Measurements from ENCODE around the gene DDC.
"Not testable (repeated sequence)": the region's sequence is repeated elsewhere in the genome, so short reads cannot be mapped to it uniquely, and the experiment has no call there.

The DDC gene

DNA sequence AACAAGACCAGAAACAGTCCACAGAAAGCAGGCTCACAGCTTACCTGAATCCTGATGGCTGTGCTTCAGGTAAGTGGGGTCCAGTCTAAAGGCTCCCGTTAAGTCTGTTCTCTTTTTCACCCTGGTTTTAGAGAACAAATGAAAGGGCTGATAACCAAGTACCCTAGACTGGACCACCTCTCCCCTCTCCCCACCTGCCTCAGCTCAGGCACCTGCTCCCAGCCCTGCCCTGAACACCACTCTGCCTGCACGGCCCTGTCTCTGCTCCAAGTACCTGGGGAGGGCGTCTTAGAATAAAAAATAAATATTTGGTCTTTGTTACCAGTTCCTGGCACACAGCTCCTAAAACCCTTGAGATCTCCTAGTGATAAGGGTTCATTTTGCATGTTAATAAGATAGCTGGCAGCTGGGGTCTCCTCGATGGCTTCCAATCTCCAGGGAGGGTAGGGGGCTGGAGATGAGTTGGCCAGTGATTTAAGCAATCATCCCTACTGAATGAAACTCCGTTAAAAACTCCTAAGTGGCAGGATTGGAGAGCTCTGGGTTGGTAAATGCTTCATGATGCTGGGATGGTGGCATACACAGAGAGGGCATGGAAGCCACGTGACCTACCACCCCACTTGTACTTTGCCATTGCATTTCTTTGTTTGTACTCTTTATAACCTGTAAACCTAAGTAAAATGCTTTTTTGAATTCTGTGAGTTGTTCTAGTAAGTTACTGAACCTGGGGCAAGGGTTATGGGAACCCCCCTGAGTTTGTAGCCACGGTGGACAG lies 85.3 kb downstream of the DDC start:
- no peak for DNase-seq

DNA sequence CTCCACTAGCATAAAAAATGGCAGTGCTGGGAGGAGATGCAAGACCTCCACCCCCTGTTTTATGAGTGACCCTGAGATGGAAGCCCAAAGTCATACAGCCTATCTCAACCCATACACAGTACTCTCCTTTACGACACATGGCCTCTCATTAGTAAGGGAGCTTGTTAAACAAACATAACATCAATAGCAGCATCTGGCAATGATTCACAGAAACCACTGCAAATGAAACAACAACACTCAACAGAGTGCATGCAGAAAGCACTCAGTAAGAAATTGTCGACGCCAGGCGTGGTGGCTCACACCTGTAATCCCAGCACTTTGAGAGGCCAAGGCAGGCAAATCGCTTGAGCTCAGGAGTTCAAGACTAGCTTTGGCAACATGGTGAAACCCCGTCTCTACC lies 87.6 kb downstream of the DDC start:
- DNase-seq: no peak

DNA sequence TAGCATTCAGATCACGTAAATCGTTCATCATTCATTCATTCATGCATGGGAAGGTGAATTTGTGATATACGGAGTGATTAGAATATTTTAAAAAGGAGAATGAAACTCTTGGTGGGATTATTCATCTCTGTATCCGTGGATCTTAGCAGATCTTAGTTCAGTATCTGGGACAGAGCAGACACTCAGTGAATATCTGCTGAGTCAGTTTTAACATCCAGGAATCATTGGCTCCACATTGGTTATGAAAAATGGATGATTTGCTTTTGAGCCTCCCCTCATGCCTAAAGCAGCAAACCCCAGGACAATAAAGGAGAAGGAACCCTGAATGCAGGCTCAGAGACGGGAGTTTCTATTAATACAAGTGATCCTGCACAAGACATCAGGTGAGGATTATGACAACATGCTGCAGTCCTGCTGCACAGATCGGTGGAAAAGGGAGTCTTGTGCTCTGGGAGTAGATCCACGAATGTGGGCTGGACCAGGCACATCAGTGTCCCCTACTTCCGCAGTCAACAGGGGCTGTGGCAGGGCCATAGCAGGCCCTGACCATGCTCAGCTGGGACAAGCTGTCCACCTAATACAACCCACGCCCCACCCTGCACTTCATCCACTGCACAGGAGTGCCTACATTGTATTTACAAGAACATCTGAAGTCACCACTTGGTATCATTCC lies 88.1 kb downstream of the DDC start:
- DNase-seq: no peak

DNA sequence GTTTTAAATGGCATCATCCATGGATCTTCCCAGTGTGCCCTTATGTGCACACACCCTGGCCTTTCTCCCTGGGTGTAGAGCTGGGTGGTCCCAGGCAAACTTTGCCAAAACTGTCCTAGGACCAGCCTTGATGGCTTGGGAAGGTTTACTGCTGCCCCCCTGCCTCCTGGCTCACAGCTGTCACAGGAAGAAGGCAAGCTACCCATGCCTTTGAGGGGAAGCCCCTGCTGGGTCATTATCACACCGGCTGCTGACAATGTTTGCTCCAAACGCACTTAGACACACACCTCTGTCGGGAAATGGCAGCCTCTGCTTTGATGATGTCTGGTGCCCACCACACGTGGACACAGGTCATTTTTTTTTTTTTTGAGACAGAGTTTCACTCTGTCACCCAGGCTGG lies 89.9 kb downstream of the DDC start:
- DNase-seq: no peak

DNA sequence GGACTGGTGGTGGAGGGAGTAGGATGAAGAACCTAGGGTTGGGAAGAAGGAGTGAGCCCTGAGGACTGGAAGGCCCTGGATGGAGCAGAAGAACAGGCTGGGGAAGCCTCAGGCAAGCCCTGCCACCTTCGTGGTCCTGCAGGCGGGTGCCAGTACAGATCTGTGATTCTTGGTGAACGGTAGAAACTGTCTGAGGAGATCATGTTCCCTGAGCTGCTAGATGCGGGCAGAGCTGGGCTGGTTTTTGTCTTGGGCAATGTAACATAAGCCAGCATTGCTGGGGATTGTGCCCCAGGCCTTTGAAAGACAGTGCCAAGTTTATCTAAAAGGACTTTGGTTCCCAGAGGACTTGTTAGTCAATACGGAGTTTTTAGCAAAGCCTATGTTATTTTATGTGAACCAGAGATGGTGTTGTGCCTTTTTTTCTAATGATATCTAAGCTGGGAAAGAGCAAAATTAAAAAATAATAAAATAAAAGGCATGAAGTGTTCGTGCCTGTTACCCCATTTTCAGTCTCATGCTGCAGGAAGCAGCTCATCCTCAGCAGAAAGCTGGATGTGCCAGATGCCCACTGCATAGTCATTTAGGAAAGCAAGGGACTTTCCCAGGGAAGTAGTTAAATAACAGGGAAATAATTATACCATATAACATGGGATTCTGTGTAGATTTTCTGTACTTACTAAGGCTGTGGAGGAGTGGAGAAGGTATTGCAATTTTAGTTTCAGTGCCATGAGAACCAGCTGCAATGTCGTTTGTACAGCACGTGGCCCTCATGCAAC lies 90.6 kb downstream of the DDC start:
- DNase-seq: no peak

DNA sequence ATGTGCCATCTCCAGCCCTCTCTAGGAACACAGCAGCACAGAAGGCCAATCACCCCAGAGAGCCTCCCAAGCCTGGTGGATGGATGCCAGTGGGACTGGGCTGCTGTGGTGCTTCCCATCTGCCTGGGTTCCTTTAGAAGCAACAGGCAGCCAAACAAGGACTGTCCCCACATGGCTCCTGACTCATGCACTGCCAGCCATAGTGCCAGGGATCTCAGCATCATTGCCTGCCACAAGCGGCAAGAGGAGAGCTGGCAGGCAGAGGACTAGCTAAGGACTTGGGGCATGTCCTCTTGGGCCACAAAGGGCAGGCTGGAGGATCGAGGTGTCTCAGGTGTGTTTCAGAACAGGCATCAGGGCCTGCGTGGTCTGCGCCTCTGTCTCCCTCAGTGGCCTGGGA lies 91.7 kb downstream of the DDC start:
- no peak for DNase-seq

DNA sequence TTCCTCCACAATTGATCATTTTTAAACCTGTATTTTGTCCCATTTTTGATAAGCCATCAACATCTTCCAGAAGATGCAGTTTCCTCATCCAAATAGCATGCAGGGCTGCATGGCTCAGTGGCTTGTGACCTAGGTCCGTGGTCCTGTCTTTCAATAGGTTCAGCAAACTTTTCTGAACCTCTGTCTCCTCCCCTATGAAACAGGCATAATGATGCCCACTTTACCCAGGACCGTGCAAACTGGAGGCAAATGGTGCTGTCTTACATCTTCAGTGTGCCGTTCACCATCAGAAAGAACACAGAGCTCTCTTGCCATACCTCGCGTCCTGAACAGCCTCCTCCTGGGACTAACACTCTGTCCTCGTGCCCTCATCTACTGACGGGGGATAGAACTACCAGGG lies 92.8 kb downstream of the DDC start:
- no peak for DNase-seq

DNA sequence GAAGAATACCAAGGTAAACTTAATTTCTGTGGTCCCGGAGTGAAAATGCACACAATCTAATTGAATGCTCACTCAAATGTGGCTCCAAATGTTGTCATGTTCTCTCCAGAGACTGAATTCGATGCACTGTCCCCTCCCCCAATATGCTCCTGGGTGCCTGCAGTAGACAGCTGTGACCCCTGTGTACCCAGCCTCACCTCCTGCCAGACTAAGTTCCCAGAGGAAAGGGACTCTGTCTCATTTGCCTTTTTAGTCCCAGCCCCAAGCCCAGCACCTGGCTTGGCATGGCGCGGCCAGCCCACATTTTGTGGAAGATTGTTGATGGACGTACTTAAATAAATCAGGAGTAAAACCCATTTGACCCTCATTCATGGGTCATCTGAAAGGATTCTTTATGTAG lies 93.2 kb downstream of the DDC start:
- DNase-seq: no peak

DNA sequence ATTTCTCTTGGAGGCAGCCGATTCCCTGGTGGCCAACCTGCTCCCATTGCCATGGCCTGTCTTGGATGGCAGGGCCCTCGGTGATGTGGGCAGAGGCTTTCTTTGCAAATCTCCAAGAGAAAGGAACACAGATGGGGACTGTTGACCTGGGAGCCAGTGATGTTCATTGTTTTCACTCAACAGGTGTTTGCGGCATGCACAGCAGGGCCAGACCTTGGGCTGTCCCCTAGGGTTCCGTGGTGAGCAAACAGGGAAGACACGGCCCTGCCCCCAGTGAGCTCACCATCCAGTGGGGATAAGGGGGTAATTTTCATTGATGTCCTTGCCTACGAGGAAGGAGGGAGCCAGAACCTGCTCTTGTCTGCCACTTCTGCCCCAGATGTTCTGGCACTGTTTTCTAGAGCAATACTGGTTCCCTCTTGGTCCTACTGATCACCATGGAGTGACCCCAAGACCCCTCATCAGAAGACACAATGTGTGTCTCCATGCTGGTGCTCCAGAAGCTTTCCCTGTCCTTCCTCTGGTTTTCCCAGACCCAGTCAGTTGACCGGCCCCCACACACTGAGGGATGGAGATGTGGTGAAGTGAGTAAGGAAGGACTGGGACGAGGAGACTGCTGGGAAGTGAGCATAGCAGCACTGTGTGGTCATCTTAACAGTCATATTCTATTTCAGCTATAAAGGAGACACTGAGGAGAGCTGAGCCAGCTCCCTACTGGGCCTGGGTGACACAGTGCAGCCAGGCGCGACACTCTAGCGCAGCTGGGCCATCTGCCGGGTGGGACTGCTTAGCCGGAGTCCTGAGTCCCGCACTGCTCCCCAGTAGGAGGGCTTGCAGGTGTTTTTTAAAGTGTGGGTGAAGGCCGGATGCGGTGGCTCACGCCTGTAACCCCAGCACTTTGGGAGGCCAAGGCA lies 94.7 kb downstream of the DDC start:
- DNase-seq: peak; percentile 15 to 71

DNA sequence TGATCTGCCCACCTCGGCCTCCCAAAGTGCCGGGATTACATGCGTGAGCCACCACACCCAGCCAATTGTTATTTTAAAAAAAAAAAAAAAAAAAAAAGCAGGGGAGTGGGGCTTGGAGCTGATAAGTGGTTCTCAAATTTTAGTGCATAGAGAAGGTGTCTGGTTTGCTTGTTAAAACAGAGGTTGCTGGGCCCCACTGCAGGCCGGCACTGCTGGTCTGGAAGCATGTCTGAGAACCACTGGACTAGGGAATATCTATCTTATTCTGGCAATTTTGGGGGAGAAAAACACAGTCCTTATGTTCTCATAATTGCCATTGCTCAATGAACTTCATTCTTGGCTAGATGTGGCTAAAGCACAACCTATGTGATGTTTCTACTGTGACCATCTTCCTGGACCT lies 96.0 kb downstream of the DDC start:
- DNase-seq: no peak

DNA sequence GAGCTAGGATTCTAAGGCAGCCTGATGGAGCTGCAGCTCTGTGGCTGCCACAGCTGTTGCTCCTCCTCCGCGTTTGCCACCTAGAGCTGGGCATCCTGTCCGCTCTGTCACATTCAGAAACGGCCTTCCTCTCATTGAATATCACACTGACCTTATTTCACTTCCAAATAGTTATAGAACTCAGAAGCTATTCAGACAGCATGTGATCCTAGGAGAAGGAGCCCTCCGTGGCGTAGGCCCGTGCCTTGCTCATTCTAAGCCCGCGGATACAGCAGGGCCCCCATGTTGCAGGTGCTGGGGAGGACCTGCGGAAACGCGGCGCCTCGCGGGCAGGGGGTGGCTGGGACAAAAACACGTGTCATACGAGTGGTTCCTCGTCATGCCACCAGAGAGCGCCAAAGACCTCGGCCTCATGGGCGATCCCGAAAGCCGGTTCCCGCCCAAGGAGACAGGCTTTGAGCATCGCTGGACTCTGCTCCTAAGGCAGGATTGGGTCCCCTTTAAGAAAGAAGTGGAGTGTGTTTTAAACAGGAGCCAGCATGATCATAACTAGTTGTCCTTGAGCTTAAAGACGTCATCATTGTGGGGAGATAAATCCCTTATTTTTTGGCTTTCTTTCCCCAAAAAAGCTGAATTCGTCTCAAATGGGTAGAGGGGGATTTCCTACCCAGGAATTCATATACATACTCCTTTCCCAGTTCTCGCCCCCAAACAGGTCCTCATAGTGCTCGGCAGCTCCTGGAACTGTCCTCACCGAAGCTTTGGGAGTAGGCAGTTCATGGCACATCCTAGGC lies 97.2 kb downstream of the DDC start:
- DNase-seq: peak; percentile 74 to 80

DNA sequence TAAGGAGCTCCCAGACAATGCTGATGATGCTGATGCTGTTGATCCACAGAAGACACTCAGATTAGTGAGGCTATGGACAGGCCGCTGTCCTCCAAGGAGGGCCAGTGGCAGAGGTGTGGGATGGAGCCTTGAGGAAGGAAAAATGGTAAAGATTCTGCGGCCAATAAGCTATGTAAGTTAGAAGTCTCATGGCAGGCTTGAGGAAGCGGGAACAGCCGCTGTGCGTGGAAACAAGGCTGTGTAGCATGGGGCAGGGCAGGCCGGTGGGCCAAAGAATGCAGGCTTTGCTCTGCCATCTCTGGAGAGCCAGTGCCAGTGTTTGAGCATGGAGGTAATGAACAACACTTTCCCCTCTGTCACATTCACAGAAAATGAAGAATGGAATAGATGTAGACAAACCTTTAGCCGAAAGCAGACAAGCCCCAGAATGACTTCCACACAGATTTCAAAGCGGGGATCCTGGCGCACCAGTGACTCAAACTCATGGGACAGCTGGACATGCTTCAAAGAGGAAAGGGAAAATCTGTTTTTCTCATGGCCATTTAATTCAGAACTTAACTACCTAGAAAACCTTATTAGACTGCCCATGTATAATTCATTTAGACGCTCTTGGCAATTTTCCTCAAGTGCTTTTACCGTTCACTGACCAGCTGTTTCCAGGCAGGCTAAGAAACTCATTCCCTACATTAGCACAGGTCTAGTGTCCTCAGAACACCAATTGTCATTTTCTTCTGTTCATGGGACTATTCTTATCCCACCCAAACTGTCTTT lies 98.2 kb downstream of the DDC start:
- DNase-seq: peak; percentile 37 to 85

DNA sequence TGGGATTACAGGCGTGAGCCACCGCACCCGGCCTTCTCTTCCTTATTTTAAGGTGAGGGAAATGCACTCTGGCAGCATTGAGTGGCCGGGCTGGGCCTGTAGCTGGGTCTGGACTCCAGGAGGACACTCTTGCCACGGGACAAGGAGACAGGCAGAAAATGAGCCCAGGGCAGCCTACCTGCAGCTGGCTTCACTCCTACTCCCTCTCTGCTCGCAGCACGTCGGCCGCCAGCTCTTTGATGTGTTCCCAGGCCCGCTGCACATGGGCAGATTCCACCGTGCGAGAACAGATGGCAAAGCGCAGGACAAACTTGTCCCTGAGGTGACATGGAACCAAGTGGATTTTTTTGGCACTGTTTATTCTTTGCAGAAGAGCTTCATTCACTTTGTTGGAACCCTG lies 102.2 kb downstream of the DDC start:
- no peak for DNase-seq

DNA sequence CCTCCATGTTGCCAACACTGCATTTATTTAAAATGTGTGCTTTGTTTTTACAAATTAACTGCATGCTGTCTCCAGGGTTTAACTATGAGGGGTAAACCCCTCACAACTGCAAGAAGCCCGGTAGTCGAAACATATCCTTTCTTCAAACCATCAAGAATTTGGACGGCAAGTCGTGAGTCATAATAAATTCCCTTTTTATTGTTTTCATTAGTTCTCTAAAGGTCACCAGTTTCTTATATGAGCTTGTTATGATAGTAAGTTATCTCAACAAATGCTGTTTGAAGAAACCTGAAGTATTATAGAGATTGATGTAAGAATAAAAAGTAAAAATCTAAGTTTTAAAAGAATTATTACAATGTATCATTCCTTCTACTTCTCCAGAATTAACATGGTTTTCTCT lies 102.8 kb downstream of the DDC start:
- no peak for DNase-seq

DNA sequence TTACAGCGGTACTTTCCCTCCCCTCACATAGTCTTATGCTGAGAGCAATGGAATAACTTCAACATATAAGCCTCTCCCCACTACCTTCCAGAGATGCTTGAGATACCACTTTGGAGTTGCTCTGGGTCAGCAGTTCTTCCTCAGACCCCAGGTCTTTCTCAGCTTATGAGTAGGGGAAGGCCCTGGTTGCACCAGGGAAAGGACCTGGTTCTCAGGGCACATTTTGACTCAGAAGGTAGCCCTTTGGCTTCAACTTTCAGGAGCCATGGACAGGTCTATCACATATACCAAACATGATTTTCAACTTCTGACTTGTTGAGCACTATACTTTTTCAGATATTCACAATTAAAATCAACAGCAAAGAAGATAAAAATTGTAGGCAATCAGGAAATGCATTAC lies 103.5 kb downstream of the DDC start:
- DNase-seq: no peak

DNA sequence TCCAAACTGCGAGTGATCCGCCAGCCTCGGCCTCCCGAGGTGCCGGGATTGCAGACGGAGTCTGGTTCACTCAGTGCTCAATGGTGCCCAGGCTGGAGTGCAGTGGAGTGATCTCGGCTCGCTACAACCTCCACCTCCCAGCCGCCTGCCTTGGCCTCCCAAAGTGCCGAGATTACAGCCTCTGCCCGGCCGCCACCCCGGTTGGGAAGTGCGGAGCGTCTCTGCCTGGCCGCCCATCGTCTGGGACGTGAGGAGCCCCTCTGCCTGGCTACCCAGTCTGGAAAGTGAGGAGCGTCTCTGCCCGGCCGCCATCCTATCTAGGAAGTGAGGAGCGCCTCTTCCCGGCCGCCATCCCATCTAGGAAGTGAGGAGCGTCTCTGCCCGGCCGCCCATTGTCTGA lies 106.0 kb downstream of the DDC start:
- DNase-seq: not testable (repeated sequence)

DNA sequence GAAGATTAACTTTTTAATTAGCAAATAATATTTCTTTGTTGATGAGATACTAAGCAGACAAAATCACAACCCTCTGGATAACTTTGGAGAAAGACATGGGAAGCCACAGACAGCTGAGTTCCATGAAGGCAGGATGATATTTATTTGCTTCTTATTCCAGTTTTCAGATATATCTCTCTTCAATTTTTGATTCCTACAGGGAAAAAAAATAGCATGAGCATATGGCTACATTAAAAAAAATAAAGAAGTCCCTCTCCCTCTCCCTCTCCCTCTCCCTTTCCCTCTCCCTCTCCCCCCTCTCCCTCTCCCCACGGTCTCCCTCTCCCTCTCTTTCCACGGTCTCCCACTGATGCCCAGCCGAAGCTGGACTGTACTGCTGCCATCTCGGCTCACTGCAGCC lies 106.6 kb downstream of the DDC start:
- not testable (repeated sequence) for DNase-seq

DNA sequence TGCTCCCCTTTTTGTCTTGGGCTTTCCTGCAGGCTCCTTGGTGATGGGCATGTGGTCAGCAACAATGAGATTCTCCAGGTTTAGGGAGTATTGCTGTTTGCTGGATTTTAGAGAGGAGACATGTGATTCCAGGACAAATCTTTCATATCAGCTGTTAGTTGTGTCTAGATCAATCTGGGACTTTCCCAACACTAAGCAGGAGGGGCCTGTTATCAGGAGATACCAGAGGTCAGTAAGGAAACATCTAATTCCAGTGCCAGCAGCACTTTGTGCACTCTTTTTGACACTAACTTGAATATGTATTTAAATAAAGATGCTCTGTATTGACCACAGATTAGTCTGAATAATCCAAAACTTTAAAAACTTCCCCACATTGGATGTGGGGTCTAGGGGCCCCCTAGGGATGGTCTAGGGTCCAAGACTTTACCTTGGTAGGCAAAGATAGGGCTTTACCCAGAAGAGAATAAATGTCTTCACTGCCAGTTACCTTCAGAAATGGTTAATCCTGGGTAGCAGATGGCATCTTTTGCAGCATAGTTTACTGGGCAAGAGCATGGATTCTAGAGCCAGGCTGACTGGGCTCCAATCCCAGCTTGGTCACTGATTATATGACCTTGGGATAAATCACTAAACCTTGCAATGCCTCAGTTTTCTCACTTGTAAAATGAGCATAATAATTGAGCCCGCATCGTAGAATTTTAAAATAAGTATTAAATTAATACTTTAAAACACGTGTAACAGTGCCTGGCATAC lies 108.7 kb downstream of the DDC start:
- peak in 1 of 2 experiments; percentile 10 for DNase-seq

DNA sequence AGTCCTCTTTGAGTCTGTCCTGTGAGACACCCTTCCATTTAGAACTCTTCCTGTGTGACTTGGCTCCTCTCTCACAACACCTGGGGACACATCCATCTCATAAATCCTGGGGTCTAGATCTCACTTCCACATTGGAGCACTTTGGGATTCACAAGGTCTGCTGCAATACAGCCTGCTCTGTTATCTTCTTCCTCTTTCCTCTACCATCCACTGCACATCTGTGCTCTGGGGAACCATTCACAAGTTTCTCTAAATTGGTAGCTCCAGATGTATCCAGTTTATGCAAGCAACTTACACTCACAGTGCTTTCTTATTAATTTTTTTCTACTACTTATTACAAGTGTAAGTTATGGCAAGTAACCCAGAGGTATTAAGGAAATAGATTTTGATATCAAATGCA lies 109.5 kb downstream of the DDC start:
- no peak for DNase-seq

DNA sequence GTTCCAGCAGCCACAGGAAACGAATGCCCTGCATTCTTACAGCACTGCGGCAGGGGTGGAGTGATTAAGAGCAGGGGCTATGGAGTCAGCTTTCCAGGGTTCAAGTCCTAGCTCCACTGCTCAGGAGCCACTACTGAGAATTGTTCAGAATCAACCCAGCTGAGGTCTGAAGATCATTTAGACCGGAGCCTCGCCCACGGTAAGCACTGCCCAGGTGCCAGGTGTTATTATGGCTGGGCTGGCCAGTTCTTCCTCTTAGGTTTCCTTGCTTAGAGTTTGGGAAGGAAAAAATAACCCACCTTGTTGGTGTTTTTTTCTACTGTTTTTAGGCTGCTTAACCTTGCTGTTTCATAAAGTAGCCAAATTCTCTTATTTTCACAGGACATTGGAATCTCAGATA lies 110.2 kb downstream of the DDC start:
- DNase-seq: no peak

All from NCI-H524 (cell line).